Measurements from ENCODE around the gene SHROOM4. TPM values are rescaled to one million over a fixed set of nuclear protein-coding genes. Genes with fewer than 3 reads are reported as not detected.

The SHROOM4 gene
- total RNA-seq, 1 experiment from 2014 or later, result 7.1 TPM

DNA sequence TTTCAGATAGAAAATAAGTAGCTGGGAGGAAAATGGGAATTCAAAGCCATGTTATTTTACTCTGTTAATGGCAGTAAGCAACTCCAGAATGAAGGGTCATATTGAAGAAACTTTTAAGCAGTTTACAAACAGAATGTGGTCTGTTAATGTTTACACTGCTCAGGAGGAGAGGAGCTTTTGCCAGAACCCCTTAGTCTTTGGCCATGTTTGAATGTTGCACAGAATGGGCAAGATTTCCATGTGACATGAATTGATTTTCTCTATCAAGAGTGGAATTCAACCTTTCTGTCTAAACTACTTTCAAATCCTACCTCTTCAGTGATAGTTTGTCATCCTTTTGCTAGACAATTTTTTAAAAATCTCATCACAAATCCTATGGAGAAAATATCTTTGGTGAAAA lies 227.6 kb downstream of the SHROOM4 start (continued):
- no peak for TF ChIP-seq JAZF1 (CRISPR knock-in tag; IDR thresholded peaks at IDR 0.05)
- TF ChIP-seq, protein P1, sequence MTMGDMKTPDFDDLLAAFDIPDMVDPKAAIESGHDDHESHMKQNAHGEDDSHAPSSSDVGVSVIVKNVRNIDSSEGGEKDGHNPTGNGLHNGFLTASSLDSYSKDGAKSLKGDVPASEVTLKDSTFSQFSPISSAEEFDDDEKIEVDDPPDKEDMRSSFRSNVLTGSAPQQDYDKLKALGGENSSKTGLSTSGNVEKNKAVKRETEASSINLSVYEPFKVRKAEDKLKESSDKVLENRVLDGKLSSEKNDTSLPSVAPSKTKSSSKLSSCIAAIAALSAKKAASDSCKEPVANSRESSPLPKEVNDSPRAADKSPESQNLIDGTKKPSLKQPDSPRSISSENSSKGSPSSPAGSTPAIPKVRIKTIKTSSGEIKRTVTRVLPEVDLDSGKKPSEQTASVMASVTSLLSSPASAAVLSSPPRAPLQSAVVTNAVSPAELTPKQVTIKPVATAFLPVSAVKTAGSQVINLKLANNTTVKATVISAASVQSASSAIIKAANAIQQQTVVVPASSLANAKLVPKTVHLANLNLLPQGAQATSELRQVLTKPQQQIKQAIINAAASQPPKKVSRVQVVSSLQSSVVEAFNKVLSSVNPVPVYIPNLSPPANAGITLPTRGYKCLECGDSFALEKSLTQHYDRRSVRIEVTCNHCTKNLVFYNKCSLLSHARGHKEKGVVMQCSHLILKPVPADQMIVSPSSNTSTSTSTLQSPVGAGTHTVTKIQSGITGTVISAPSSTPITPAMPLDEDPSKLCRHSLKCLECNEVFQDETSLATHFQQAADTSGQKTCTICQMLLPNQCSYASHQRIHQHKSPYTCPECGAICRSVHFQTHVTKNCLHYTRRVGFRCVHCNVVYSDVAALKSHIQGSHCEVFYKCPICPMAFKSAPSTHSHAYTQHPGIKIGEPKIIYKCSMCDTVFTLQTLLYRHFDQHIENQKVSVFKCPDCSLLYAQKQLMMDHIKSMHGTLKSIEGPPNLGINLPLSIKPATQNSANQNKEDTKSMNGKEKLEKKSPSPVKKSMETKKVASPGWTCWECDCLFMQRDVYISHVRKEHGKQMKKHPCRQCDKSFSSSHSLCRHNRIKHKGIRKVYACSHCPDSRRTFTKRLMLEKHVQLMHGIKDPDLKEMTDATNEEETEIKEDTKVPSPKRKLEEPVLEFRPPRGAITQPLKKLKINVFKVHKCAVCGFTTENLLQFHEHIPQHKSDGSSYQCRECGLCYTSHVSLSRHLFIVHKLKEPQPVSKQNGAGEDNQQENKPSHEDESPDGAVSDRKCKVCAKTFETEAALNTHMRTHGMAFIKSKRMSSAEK (CRISPR knock-in tag; IDR thresholded peaks at IDR 0.05; ENCODE audit: borderline replicate concordance), result no peak
- TF ChIP-seq ZNF416 (CRISPR knock-in tag; IDR thresholded peaks at IDR 0.05), result no peak

GRCh38 chrX:50581405-50581804 lies 232.6 kb downstream of the SHROOM4 start:
- peaks cover 13% of the 10 kb centered on the region for H3K9me3 Mint-ChIP-seq
- DNase-seq (ENCODE audit: low spot score) (no peak), ATAC-seq (peak; percentile 44; the same call in 1 of the 2 replicates)
- H3K27me3 Mint-ChIP-seq (ENCODE audit: low read depth), result peaks cover 97% of the 10 kb centered on the region
- no peak for TF ChIP-seq ATF6 (CRISPR knock-in tag; IDR thresholded peaks at IDR 0.05)
- TF ChIP-seq SOX15 (CRISPR knock-in tag; IDR thresholded peaks at IDR 0.05), result no peak
- no peak for TF ChIP-seq TEAD4 (CRISPR knock-in tag; IDR thresholded peaks at IDR 0.05)
- TF ChIP-seq, protein P2, sequence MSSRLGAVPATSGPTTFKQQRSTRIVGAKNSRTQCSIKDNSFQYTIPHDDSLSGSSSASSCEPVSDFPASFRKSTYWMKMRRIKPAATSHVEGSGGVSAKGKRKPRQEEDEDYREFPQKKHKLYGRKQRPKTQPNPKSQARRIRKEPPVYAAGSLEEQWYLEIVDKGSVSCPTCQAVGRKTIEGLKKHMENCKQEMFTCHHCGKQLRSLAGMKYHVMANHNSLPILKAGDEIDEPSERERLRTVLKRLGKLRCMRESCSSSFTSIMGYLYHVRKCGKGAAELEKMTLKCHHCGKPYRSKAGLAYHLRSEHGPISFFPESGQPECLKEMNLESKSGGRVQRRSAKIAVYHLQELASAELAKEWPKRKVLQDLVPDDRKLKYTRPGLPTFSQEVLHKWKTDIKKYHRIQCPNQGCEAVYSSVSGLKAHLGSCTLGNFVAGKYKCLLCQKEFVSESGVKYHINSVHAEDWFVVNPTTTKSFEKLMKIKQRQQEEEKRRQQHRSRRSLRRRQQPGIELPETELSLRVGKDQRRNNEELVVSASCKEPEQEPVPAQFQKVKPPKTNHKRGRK (CRISPR knock-in tag; IDR thresholded peaks at IDR 0.05; ENCODE audit: borderline replicate concordance), result no peak
- TF ChIP-seq, protein P3, sequence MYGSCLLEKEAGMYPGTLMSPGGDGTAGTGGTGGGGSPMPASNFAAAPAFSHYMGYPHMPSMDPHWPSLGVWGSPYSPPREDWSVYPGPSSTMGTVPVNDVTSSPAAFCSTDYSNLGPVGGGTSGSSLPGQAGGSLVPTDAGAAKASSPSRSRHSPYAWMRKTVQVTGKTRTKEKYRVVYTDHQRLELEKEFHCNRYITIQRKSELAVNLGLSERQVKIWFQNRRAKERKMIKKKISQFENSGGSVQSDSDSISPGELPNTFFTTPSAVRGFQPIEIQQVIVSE (CRISPR knock-in tag; IDR thresholded peaks at IDR 0.05; ENCODE audit: borderline replicate concordance), result no peak
- no peak for TF ChIP-seq ZNF396 (CRISPR knock-in tag; IDR thresholded peaks at IDR 0.05; ENCODE audit: borderline replicate concordance)
- no peak for TF ChIP-seq IRF1 (CRISPR knock-in tag; IDR thresholded peaks at IDR 0.05)
- no peak for TF ChIP-seq JAZF1 (CRISPR knock-in tag; IDR thresholded peaks at IDR 0.05)
- TF ChIP-seq ZNF423 (CRISPR knock-in tag; IDR thresholded peaks at IDR 0.05), result no peak
- TF ChIP-seq ZNF121 (CRISPR knock-in tag; IDR thresholded peaks at IDR 0.05), result no peak
- TF ChIP-seq, protein P4, sequence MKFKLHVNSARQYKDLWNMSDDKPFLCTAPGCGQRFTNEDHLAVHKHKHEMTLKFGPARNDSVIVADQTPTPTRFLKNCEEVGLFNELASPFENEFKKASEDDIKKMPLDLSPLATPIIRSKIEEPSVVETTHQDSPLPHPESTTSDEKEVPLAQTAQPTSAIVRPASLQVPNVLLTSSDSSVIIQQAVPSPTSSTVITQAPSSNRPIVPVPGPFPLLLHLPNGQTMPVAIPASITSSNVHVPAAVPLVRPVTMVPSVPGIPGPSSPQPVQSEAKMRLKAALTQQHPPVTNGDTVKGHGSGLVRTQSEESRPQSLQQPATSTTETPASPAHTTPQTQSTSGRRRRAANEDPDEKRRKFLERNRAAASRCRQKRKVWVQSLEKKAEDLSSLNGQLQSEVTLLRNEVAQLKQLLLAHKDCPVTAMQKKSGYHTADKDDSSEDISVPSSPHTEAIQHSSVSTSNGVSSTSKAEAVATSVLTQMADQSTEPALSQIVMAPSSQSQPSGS (CRISPR knock-in tag; IDR thresholded peaks at IDR 0.05; ENCODE audit: borderline replicate concordance, low read depth), result no peak
- no peak for TF ChIP-seq CREM (CRISPR knock-in tag; IDR thresholded peaks at IDR 0.05)
- no peak for TF ChIP-seq TCF7 (CRISPR knock-in tag; IDR thresholded peaks at IDR 0.05; ENCODE audit: low read depth)
- TF ChIP-seq E2F1 (CRISPR knock-in tag; IDR thresholded peaks at IDR 0.05), result no peak
- TF ChIP-seq SMAD4 (CRISPR knock-in tag; IDR thresholded peaks at IDR 0.05), result no peak
- H3K4me3 Mint-ChIP-seq, result no peak overlapping the region
- ChIA-PET CTCF (no interaction called here), POLR2A (no interaction called here)
- peaks cover 13% of the 10 kb centered on the region for H3K36me3 Mint-ChIP-seq
- no peak overlapping the region for H3K27ac Mint-ChIP-seq
- H3K4me1 Mint-ChIP-seq, result peaks cover 3% of the 10 kb centered on the region; the same call in 1 of the 2 replicates

Measured in WTC11 (cell line).